GM18519 (cell line): ENCODE results near the gene KRT7.

Experiments
- ATAC-seq: cut with Tn5 transposase; IDR thresholded peaks from one replicate; pipeline ENCODE4 v1.9.1; 2021; ENCODE audit warnings: mild to moderate bottlenecking, moderate library complexity; ENCODE audit not compliant: unreplicated experiment, low FRiP score

KRT7 gene

DNA sequence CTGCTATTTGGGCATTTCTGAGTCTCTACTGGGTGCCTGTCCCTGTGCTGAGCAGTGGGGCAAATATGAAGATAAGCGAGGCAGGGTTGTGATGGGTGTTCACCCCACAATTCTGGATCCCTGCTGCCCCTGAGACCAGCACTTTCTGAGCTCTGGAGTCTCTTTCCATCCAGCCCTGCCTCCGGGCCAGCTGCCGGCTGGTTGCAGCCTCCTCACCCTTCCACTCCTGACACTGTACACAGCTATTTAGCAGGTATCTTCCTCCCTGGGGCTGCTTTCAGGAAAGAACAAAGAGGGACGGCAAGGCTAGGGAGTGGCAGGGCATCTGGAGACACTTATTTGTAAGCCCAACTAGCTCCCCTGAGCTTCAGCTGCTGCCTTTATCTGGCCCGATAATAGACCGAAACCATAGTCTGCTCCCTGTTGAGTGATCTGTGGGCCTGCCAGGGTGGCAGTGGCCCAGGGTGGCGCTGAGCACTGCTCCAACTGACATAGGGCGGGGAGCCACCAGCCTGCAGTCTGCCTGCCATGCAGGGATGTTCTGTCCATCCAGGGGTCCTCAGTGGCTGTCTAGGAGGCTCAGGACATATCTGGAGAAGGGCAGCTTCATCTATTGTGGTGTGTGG, 33.6 kb upstream of the KRT7 start:
- ATAC-seq: no peak

DNA sequence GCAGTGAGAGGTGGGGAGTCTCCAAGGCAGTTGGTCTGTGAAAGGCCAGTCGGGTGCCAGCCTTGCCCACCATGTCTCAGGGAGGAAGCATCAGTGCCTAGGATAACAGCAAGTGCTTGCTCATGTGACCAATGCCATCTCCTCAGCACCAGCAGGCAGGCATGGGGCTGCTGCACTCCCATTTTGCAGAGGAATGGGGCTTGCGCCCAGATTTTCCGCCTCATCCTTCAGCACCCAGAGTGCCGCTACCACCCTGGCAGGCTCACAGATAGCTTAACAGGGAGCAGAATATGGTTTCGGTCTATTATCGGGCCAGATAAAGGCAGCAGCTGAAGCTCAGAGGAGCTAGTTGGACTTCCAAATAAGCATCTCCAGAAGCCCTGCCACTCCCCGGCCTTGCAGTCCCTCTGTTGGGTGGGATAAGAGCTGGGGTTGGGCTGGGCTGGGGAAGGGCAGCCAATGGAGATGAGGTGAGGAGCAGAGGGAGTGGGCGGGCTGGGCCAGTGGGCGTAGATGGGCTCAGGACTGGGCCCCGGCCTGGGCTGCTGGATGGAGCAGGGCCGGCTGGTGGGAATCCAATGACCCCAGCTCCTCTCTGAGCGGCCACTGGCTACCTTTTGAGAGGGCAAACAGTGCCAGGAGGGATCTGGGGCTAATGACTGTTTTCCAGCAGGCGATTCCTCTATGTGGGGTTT, 32.8 kb upstream of the KRT7 start:
- ATAC-seq: no peak

DNA sequence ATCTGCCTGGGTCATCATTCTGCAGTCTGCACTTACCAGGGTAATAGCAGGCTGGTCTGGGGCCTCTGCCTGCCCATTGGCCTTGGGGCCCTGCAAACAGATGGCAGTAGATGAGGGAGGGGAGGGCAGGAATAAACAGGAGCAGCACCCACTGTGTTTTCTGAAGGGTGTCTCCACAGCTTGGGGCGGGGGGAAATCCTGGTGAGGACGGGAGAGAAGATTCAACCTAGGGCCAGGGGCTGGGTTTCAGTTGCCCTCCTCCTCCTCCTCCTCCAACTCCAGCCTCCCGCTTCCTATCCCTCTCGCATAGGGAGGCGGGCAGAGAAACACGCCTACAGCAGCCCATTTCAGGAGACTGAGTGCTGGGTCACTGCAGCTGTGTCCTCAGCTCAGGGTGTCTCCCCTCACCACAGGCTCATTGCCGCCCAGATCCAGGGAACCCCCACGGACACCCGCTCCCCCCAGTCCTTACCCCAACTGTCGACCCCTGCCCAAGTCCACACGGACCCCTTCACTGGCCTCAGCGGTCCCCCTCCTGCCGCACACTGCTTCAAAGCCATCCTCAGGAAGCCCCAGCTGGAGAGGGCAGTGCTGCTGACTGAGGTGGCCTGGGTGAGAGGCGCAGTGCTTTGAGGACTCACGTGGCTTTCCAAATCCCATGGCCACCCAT, 32.1 kb upstream of the KRT7 start:
- no peak for ATAC-seq

DNA sequence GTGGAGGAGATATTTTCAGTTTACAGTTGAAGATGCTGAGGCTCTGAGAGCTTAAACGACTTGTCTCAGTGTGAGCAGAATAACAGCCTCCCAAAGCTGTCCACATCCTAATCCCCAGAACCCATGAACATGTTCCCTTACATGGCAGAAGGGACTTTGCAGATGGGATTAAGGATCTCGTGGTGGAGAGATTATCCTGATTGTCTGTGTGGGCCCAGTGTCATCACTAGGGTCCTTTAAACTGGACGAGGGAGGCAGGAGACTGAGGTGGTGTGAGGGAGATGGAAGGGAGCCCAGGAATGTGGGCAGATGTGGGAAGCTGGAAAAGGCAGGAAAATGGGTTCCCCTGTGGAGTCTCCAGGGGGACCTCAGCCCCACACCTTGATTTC, 31.6 kb upstream of the KRT7 start:
- ATAC-seq: no peak

DNA sequence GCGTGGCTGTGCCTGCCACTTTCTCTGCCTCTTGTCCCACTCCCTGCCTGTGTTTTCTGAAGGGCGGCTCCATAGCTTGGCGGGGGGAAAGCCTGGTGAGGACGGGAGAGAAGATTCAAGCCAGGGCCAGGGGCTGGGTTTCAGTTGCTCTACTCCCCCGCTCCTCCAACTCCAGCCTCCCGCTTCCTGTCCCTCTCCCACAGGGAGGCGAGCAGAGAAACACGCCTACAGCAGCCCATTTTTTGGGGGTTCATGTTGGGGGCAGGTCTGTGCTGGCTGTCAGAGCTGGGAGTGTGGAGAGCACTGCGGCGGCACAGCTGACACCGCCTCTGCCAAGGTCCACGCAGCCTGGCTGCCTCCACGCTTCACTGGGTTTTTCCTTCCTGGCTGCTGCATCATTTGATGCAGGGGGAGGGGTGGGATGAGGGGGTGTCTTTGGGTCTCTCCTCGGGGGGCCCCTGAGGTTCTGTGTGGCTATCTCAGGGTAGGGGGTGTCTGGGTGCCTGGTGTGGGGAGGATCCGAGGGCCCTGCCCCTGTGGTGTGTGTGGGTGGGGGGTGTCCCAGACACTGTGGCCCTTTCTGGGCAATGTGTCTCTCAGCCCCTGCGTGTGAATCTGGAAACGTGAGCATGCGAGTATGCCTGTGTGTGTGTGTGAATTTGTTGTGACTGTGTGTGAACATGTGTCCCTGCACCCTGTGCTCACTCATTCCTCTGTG, 30.5 kb upstream of the KRT7 start:
- ATAC-seq: no peak

DNA sequence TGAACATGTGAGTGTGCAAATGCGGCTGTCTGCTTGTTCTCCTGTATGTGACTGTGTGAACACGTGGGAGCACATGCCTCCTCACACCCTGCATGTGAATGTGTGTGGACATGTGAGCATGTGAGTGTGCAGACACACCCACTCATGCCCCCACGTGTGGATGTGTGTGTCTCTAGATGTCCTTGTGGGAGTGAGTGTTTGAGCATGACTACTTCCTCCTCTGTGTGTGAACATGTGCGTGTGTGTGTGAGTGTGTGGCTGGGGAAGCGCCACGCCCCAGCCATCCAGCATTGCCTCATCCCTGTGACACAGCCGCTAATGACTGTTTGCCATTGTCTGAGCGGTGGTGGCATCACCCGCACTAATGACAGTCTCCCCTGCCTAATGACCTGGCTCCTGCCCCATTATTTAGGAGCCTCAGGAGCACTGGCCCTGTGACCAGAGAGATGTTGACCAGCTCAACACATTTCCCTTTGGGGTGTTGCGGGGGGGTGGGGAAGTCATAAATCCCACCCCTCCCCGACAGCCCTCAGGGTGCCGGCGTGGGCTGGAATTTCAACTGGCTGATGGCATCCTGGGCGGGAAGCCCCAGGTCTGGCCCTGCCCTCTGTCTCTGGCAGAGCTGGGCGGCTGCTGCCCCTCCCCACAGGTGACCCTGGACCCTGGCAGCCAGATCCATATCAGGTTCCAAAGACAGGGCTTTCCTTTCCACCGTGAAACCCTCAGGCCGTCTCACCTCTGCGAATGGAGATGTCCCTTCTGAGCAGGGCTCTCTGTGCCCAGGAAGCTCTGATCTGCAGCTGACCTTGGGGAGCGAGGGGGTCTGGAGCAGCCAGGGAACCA, 29.7 kb upstream of the KRT7 start:
- ATAC-seq: no peak

DNA sequence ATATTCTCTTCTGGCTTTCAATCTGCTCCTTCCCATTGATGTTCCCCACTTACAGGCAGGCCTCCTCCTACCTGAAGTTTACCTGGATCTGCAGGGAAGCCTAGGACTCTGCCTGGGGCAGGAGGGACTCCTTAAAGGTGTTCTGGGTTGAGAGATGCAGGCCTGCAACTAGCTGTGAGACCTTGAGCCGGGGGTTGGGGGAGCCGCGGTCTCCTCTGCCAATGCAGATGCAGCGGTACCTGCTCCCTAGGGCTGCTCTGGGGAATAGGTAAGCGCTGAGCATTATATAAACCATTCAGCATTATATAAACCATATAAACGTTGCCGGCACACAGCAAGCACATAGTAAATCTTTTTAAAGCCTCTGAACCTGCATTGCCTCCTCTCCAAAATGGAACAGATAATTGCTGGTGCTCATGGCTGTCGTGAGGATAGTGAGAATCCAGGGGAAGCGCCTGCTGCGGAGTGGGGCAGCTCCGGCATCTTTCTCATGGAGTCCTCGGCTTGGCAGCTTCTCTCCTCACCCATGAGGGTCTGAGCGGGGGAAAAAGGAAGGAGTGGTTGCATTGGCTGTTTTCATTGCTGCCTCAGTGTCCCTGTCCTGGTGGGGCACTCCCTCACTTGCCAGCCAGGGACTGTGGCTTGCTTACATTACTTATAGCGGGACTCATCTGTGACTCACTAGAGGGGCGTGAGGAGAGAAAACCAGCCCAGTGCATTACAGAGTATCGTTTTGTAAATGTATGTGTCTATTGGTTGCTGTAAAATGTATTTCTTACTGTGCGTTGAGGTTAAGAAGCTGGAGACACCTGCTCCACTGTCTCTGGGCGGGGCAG, 28.7 kb upstream of the KRT7 start:
- ATAC-seq: no peak

DNA sequence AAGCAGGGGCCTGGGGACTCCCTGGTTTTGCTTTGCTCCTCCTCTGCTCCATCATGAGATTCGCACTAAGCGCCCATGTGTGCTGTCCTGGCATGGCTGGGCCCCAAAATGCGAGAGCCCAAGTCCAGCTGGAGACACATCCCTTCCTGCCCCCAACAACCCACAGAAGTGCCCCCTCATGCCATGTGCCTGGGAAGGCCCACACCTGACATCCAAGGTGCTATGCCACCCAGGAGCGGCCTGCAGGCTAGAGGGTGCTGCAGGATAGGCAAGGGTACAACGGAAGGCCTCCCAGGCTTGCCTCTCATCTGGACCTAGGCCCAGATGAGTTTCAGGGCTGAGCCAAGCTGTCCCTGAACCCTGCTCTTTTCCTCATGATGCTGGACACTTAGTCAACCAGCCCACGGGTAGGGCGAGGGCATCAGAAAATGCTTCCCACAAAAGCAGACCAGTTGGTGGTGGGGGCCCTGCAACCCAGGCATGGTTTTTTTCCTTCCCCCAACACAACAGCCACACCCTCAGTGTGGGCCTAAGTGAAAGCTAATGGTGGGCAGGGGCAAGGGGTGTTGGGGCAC, 28.0 kb upstream of the KRT7 start:
- no peak for ATAC-seq

DNA sequence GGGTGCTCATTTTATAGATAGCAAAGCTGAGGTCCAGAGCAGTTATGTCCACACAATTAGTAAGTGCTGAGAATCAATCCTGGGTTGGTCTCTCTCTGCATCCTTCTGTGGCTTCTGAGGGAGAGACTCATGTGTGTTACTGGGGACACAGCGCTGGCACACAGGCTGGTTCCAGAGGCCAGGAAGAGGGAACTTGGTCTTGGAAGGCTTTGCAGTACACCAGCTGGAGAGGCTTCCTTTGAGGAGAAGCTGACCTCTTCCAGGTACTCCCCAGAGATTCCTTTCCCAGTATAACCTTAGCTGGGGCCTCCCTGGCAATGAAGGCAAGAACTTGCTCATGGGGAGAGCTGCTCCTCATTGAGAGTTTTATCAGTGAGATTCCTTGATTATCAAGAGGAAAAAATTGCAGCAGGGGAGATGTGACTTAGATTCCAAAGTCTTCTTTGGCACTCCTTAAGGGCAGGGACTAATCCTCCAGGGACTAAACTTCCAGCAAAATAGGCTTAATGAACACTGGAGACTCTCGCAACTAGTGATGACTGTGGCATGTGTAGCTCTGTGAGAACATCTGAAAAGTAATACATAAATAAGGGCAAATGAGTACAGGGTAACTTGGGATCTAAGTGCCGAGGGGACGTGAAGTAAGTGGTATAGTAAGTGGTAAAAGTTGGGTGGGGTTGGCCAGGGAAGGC, 27.3 kb upstream of the KRT7 start:
- no peak for ATAC-seq

DNA sequence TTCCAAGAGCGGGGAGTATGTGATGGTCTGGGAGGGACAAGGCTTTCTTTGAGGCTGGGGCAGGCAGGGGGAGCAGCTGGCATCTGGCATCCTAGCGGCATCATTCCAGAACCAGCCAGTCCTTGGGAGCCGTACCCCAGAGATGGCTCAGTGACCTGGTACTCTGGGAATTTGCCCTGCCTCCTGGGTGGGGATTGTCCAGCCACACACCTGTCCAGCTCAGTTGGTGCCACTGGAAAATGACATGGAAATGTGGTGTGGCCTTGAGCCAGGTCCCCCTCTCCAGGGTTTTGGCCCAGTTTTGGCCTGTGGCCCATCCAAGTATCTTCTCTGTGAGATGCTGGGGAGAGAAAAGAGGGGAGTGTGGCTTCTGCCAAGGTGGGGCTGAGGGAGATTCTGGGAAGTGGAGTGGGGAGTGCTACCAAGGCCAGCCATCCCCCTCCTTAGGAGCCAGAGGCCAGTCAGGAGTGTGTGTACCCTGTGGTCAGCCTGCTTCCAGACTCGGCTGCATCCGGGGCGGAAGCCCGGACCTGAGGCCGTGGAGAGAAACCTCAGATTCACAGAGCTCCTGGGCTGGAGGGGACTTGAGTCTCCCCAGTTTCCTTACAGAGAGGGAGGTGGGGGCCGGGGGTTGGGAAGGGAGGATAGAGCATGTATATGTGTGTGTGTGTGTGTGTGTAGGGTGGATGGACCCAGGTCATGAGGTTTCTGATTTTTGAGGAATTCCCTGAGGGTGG, 26.6 kb upstream of the KRT7 start:
- ATAC-seq: no peak

DNA sequence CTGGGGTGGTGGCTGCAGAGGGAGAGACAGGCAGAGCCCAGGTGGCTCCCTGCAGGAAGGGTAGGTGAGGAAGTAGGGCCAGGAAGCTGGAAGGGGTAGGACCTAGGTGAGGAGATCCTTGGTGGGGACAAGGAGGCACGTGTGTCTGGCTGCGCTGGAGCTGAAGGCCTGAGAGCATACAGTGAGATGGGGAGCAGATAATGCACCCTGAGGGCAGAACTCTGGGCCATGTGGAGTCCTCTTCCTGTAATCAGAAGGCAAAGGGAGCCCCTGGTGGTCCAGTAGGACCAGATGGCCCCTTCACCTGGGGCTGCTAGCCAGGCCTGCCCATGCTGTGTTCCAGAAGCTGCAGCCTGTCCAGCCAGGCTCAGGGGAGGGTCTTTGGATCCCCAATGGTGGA, 25.9 kb upstream of the KRT7 start:
- ATAC-seq: no peak

DNA sequence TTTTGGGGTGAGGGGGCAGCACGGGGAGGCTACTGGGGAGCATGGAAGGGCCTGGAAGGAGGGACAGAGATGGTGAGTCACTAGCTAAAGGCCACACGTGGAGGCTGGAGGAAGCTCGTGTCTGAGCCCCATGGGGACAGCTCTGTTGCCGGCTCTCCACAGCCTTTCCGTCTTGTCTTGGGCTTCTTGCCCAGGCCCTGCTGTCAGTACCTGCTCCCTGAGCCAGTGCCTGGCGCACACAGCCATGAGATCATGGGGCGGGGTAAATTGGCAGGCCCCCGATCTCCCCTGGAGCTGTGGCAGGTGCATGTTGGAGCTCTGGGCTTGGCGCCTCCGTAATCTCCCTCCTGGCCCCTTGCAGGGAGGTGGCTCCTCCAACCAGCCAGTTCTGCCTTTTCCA, 25.1 kb upstream of the KRT7 start:
- no peak for ATAC-seq

DNA sequence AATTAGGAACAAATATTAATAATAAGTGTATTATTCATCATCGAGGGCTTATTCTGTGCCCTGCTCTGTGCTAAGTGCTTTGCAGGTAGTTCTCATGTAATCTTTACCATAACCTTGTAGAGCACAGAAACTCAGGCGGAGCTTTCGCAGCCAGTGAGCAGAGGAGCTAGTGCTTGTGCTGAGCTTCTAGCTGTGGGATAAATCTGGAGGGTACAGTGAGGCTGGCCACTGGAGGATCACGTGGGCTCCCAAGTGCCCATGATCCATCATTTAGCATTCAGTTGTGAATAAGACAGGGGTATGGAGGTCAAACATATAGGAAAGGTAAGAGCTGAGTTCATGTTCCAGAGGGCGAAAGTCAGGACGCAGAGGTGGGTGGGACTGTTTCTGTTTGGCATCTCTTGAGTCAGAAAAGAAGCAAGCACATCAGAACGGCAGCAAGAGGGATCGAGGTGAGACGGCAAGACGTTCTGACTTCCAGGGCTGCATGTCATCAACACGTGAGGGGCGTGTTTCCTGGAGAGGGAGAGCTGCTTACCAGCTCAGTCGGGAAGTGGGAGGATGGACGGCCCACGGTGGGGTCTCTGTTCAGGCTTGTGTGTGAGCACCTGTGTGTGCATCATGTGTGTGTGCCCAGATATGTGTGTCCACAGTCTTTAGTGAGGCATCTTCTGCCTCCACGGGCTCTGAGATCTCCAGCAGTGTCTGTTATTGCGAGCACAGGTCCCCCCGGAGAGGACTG, 24.4 kb upstream of the KRT7 start:
- ATAC-seq: no peak

DNA sequence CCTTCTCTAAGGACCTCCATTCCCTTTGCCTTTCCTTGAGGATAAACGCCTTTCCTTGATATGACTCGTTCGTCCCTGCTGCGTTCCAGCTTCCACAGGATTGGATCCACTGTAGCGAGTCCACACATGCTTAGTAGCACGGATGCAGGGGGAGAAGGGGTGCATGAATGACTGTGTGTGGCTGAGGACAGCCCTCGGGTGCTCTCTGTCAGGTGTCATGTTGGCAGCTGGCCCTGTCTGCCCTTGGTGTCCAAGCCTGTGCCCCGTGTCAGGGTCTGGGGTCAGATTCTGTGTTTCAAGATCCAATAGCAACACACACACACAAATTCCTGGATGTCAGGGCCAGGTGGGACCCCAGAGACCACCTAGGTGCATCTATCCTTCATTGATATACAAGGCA, 23.7 kb upstream of the KRT7 start:
- no peak for ATAC-seq

DNA sequence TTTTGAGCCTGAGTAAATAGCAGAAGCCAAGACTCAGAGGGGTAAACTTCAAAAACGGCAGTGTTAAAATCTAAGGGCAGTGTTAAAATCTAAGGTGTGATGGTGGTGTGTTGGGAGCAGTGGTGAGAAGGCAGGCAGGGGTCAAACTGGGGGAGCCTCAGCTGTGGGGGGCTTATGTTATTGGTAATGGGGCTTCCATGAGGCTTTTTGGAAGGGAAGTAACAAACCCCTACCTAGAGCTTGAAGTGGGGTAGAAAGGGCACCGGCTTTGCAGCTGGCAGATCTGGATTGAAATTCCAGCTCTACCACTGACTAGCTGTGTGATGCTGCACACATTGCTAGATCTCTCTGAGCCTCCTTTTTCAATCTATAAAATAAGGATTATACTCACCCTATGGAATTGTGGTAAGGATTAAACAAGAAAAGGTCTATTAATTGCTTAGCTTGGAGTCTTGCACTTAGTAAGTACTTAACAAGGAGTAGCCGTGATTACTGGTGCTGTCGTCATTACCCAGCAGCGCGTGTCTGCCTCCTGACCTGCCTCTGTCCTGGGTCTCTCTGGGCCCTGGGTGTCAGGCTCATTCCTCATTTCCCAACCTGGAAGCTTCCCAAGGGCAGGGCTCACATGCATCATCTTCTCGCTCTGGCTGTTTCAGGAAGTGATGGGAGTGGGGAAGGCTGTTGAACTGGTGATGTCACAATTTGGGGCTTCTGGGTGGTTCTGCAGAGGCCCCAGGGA, 22.7 kb upstream of the KRT7 start:
- no peak for ATAC-seq

DNA sequence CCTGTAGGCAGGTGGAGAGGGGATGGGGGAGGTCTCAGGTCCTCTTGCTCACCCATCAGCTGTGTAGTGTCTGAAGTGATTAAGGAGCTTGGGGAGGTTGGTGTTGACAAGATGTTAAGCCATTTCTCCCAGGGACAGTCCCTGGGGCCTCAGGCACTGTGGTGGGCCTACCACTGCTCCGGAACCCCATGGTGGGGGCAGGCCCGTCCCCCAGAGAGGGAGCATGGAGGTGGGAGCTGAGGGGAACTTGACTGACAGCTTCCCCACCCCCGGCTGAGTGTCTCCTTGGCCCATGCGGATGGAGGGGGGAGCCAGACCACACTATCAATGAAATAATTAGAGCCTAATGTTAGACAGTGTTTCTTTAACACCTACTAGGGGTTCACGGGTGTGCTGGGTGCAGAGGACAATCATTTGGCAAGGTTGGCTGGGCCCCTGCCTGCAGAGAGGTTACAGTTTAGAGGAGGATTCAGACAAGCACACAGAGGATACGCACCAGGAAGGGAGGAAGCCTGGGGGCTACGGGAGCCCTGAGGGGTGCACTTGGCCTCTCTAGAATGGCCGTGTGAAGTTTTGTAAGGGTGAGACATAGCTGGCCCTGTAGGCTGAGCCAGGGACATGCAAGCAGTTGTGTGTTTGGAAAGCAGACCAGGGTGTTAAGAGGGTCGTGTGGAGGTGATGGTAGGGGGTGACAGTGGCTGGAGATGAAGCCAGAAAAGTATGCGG, 22.0 kb upstream of the KRT7 start:
- ATAC-seq: no peak
